Esophagus muscularis mucosa (tissue), 4 donors: ENCODE measurements around the gene DNAJB13. TPM values are rescaled to one million over a fixed set of nuclear protein-coding genes. Genes with fewer than 3 reads are reported as not detected.

ENCODE experiments used
- DNase-seq: peaks from one replicate; pipeline ENCODE4 v3.0.0-alpha.2; 2017; ENCODE audit errors: extremely low spot score
- H3K27ac ChIP-seq, 4 donors: fragments of 200-600 bp; sonication (generic); replicated peaks in 1 of 4; 1 replicate in 3 of 4; 2 replicates in 1 of 4; pipeline ENCODE4 v1.5.1; 2016 to 2019; ENCODE audit warnings: mild to moderate bottlenecking in 1 of 4
- H3K27me3 ChIP-seq, 4 donors: fragments of 200-600 bp; sonication (generic); one replicate each; pipeline versions ENCODE4 v1.5.1 to v1.6.0; 2016 to 2019
- H3K36me3 ChIP-seq, 4 donors: fragments of 200-600 bp; sonication (generic); one replicate each; pipeline ENCODE4 v1.5.1; 2016 to 2019
- H3K4me1 ChIP-seq, 4 donors: fragments of 200-600 bp; sonication (generic); one replicate each; pipeline ENCODE4 v1.5.1; 2016 to 2019
- H3K4me3 ChIP-seq, 4 donors: fragments of 200-600 bp; sonication (generic); 1 replicate in 2 of 4; 2 replicates in 2 of 4; pipeline ENCODE4 v1.5.1; 2016 to 2019; ENCODE audit warnings: mild to moderate bottlenecking in 4 of 4, moderate library complexity in 1 of 4
- H3K9me3 ChIP-seq, 4 donors: fragments of 200-600 bp; sonication (generic); 1 replicate in 3 of 4; 2 replicates in 1 of 4; pipeline ENCODE4 v1.5.1; 2016 to 2019
- CTCF ChIP-seq, 3 experiments: fragments of 200-600 bp in 2 of 3; fragments of 450-650 bp in 1 of 3; sonication (generic) in 2 of 3; IDR thresholded peaks; one replicate each; pipeline ENCODE4 v1.5.1; 2017 to 2019; ENCODE audit warnings: antibody characterized with exemption in 3 of 3, mild to moderate bottlenecking in 2 of 3, moderate library complexity in 1 of 3
- EP300 ChIP-seq: sonication (generic); formaldehyde crosslinking; IDR thresholded peaks from one replicate; pipeline ENCODE4 v1.6.1; 2017; ENCODE audit warnings: antibody characterized with exemption
- POLR2A ChIP-seq: fragments of 450-650 bp; IDR thresholded peaks from one replicate; pipeline ENCODE4 v1.6.1; 2017; ENCODE audit warnings: antibody characterized with exemption, moderate library complexity, mild to moderate bottlenecking, low read depth
- POLR2AphosphoS5 ChIP-seq, 2 donors: sonication (generic); formaldehyde crosslinking; IDR thresholded peaks; one replicate each; pipeline ENCODE4 v1.6.1; 2017; ENCODE audit warnings: antibody characterized with exemption in 2 of 2
- WGBS: methylation state at CpG from one replicate; pipeline ENCODE4 v1.1.5; 2018; 5-methylcytosine and 5-hydroxymethylcytosine counted together
- intact Hi-C: fragments of 100-400 bp; cut with DNase I; formaldehyde crosslinking; loops from one replicate; pipeline ENCODE4 v1.15.1; 2023
- total RNA-seq, 4 donors: library from RNA; depleted of rRNA; stranded (reverse); fragments of >200 nt; gene quantifications; one replicate each; pipeline versions ENCODE4 v1.1.0 to v1.2.1, GENCODE V29; 2016

The DNAJB13 gene
- total RNA-seq, 4 donors from 2014 or later, result not detected

- no peak overlapping the region for H3K27ac ChIP-seq
- no peak for DNase-seq
- peaks cover 27 to 43% (median 29%) of the 10 kb centered on the region in 4 donors for H3K4me1 ChIP-seq
- WGBS, result 98% methylated on average over 5 of the region's 5 CpGs
- no peak overlapping the region for H3K4me3 ChIP-seq
- H3K27me3 ChIP-seq, result no peaks in the 10 kb centered on the region
- H3K36me3 ChIP-seq, result peaks cover 0 to 58% (median 20%) of the 10 kb centered on the region in 4 donors
- no peaks in the 10 kb centered on the region for H3K9me3 ChIP-seq
- intact Hi-C loops, result no loop called here
- TF ChIP-seq EP300, result no peak
- no peak for TF ChIP-seq POLR2A
- TF ChIP-seq CTCF (IDR thresholded peaks at IDR 0.05), result no peak
- TF ChIP-seq POLR2AphosphoS5 (IDR thresholded peaks at IDR 0.05), result no peak
Observed at GRCh38 chr11:74015919-74016684, 65.3 kb downstream of the DNAJB13 start.

GRCh38 chr11:74017631-74018030, 66.8 kb downstream of the DNAJB13 start:
- no peak for DNase-seq
- Histone ChIP-seq H3K27ac (peak overlapping the region; percentile 68 to 76 (median 72)), H3K27me3 (no peaks in the 10 kb centered on the region), H3K9me3 (no peaks in the 10 kb centered on the region), H3K4me3 (no peak overlapping the region), H3K4me1 (peaks cover 24 to 36% (median 25%) of the 10 kb centered on the region in 4 donors), H3K36me3 (peaks cover 0 to 51% (median 18%) of the 10 kb centered on the region in 4 donors)
- 85% methylated on average over 2 of the region's 3 CpGs for WGBS
- no peak for TF ChIP-seq EP300
- no peak for TF ChIP-seq CTCF (IDR thresholded peaks at IDR 0.05)
- TF ChIP-seq POLR2AphosphoS5 (IDR thresholded peaks at IDR 0.05), result no peak
- TF ChIP-seq POLR2A, result no peak
- intact Hi-C loops, result no loop called here

- intact Hi-C loops, result no loop called here
- H3K4me1 ChIP-seq, result peaks cover 24 to 36% (median 25%) of the 10 kb centered on the region in 4 donors
- peak; percentile 97 for DNase-seq
- TF ChIP-seq POLR2A (no peak), POLR2AphosphoS5 (IDR thresholded peaks at IDR 0.05) (peak; percentile 55 to 62), CTCF (IDR thresholded peaks at IDR 0.05) (no peak), EP300 (no peak)
- peaks cover 0 to 51% (median 15%) of the 10 kb centered on the region in 4 donors for H3K36me3 ChIP-seq
- 69% methylated on average over 7 of the region's 9 CpGs for WGBS
- no peaks in the 10 kb centered on the region for H3K27me3 ChIP-seq
- no peaks in the 10 kb centered on the region for H3K9me3 ChIP-seq
- H3K27ac ChIP-seq, result peak overlapping the region; percentile 68 to 76 (median 72)
- H3K4me3 ChIP-seq, result no peak overlapping the region
Observed at GRCh38 chr11:74018331-74019005, 67.6 kb downstream of the DNAJB13 start.

DNA sequence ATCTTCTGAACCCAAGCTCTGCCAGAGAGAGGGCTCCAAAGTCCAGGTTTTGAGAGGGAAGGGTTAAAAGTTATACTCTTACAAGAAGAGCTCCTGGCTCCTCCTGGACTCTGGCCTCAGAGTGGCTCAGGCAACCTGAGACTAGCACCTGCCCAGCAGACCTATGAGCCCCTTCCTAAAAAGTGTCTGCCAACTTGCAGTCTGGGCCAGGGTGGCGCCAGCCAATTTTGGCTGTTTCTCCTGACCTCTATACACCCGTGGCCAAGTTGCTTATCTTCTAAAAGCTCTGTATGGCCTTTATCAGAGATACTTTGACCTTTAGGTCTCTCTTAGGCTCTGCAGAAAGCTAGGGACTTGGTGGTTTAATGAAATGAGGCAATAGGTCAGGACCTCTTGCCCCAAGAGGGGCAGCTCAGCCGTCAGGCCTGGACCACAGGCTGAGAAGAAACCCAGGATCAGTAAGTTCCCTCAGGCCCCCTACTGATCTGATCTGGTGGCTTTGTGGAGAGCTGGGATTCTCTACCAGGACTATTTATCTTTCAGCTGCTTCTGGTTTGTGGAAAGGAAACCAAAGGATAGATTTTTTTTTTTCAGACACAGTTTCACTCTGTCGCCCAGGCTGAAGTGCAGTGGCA, 68.4 kb downstream of the DNAJB13 start:
- H3K27ac ChIP-seq, result peak overlapping the region; percentile 68 to 76 (median 72)
- peaks cover 0 to 46% (median 8%) of the 10 kb centered on the region in 4 donors for H3K36me3 ChIP-seq
- WGBS, result 65% methylated on average over 3 of the region's 4 CpGs
- H3K4me1 ChIP-seq, result peaks cover 24 to 36% (median 25%) of the 10 kb centered on the region in 4 donors
- intact Hi-C loops, result no loop called here
- no peak overlapping the region for H3K4me3 ChIP-seq
- no peaks in the 10 kb centered on the region for H3K9me3 ChIP-seq
- no peaks in the 10 kb centered on the region for H3K27me3 ChIP-seq
- TF ChIP-seq EP300, result no peak
- no peak for TF ChIP-seq CTCF (IDR thresholded peaks at IDR 0.05)
- TF ChIP-seq POLR2A, result no peak
- TF ChIP-seq POLR2AphosphoS5 (IDR thresholded peaks at IDR 0.05), result no peak
- DNase-seq, result no peak
